GM21717 (cell line): Measurements from ENCODE around the gene PSTPIP2.
"Not testable (repeated sequence)": the region's sequence is repeated elsewhere in the genome, so short reads cannot be mapped to it uniquely, and the experiment has no call there.

Experiments used
- ATAC-seq: cut with Tn5 transposase; IDR thresholded peaks from one replicate; pipeline ENCODE4 v1.9.1; 2021; ENCODE audit warnings: mild to moderate bottlenecking, moderate library complexity; ENCODE audit not compliant: unreplicated experiment

PSTPIP2 gene

GRCh38 chr18:45993438-45993837 lies 78.6 kb downstream of the PSTPIP2 start:
- ATAC-seq, result no peak

GRCh38 chr18:45992527-45992926 lies 79.5 kb downstream of the PSTPIP2 start:
- not testable (repeated sequence) for ATAC-seq

GRCh38 chr18:45991788-45992187 lies 80.3 kb downstream of the PSTPIP2 start:
- no peak for ATAC-seq

- ATAC-seq, result no peak
Observed at GRCh38 chr18:45984546-45985235, 87.4 kb downstream of the PSTPIP2 start.

- ATAC-seq, result no peak
Observed at GRCh38 chr18:45981821-45982220, 90.2 kb downstream of the PSTPIP2 start.

DNA sequence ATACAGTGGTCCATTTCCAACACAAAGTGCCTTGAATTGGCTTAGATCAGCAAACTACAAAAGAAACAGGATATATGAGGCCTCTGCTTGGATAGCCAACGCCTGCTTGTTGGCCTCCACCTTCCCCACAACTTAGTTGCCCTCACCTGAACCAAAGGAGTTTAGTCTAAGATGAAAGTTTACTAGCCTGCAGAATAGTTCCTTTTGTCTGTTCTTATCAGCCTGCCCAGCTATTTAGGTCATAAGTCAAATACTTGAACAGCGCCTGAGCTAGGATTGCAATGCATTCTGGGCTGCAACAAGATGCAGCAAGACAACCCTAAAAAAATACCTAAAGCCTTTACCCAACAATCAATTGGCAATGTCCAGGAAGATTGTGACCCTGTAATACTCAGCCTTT lies 91.8 kb downstream of the PSTPIP2 start:
- ATAC-seq, result no peak

GRCh38 chr18:45978084-45978483 lies 94.0 kb downstream of the PSTPIP2 start:
- ATAC-seq, result no peak

DNA sequence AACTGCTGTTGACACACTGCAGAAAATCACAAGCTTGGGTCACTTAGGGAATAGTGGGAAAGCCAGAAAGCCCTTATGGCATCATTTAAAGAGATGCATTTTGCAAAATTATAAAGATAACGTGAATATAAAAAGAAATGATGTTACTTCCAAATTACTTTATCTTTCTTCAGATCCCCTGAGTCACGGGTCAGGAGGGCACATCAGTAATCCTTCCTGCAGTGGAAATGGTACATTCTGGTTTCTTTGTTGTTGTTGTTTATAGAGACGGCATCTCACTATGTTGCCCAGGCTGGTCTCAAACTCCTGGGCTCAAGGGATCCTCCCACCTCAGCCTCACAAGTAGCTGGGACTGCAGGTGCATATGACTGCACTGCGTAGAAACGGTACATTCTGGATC lies 95.1 kb downstream of the PSTPIP2 start:
- ATAC-seq, result no peak

- ATAC-seq, result no peak
Observed at GRCh38 chr18:45976566-45976965, 95.5 kb downstream of the PSTPIP2 start.

- peak; percentile 78 for ATAC-seq
Observed at GRCh38 chr18:45974088-45974536, 97.9 kb downstream of the PSTPIP2 start.

DNA sequence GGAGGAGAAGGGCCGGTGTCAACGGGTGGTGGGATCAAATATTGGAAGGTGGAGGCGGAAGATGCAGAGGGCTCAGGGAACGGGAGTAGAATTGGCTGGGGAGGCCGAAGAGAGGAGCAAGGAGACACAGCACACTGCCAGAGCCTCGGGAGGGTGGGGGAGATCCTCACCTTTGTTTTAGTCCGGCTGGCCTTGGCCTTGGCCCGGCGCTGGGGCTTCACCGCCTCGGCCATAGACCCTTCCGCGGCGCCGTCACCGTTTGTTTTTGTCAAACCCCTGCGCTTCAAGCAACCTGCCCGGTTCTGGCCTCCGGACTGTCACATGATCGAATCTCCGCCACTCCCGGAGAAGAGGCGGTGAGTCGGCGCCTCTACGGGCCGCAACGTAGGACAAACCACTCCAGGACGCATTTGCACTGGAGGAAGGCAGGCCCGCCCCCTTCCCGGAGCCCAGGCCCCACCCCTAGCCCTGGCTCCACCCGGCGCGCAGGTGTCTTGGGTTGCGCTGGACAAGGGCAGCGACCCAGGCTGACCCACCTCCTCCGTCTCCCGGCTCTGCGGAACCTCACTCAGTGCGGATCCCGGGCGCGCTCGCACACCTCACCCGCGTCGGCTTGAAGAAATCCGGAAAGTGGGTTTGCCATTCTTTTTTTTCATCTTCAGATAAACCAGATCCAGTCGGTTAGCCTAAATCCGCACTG lies 104.9 kb downstream of the PSTPIP2 start, which contains the start of gene EPG5:
EPG5 (minus strand) TSS at position 323 of the 700 bp plus-strand sequence; CDS start at position 233, 90 bp downstream.
- ATAC-seq, result peak; percentile 95

GRCh38 chr18:45964913-45965312 lies 107.1 kb downstream of the PSTPIP2 start:
- not testable (repeated sequence) for ATAC-seq

- no peak for ATAC-seq
Observed at GRCh38 chr18:45962866-45963265, 109.2 kb downstream of the PSTPIP2 start.

DNA sequence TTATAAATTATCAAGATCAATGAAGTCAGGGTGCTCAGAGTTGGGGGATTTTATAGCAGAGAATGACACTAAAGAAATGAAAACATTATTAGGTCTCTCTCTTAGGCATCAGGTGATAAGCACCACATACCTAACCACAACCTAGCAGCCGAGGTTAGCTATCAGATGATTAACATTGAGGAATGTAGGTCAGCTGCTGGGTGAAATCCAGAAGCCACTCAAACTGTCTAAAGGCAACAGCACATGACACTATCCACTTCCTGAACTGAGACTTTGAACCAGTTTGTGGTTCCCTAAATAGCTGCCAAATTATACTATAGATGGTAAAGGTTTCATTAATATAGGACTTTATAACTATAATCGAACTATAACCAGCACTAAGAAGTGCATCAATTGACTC lies 109.6 kb downstream of the PSTPIP2 start:
- no peak for ATAC-seq

DNA sequence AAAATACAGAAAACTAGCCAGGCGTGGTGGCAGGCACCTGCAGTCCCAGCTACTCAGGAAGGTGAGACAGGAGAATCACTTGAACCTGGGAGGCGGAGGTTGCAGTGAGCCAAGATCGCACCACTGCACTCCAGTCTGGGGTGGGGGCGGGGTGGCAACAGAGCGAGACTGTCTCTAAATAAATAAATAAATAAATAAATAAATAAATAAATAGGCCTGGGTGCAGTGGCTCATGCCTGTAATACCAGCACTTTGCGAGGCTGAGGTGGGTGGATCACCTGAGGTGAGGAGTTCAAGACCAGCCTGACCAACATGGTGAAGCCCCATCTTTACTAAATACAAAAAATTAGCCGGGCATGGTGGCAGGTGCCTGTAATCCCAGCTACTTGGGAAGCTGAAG lies 112.6 kb downstream of the PSTPIP2 start:
- ATAC-seq, result not testable (repeated sequence)

DNA sequence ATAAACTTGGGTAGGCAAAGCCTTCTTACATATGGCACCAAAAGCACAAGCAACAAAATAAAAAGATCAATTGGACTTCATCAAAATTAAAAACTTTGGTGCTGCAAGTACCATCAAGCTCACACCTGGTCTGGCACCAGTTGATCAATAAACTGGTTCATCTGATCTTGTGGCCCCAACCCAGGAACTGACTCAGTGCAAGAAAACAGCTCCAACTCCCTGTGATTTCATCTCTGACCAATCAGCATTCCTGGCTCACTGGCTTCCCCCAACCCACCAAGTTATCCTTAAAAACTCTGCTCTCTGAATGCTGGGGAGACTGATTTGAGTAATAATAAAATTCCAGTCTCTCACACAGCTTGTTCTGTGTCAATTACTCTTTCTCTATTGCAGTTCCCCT lies 113.3 kb downstream of the PSTPIP2 start:
- no peak for ATAC-seq

DNA sequence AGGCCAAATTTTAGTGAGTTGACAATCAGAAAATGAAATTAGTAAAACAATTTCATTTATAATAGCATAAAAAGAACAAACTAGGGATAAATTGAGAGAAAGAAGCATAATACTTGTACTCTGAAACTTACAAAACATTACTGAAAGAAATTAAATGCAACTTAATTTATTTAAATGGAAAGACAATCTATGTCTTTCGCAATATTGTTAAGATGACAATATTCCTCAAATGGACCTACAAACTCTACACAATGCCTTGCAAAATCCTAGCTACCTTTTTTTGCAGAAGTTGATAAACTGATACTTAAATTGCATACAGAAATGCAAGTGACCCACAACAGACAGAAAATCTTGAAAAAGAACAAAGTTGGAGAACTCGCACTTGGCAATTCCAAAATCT lies 114.0 kb downstream of the PSTPIP2 start:
- ATAC-seq, result no peak

DNA sequence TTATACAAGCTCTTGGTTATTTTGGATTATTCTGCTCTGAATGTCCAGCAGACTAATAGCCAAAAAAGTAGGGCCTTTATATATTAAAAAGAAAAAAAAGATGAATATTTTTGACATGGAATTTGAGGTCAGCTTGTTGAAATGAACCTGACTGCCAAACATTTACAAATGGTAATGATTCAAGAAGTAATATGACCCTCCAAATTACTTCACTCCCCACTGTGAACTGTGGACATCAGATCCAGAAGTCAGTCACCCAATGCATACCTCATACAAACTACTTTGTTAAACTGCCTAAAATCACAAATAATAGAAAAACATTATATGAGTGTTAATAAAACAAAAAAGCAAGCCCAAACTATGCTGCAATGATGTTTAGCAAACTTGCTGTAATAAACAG lies 115.0 kb downstream of the PSTPIP2 start:
- ATAC-seq, result no peak

- ATAC-seq, result no peak
Observed at GRCh38 chr18:45954070-45954934, 117.8 kb downstream of the PSTPIP2 start.

DNA sequence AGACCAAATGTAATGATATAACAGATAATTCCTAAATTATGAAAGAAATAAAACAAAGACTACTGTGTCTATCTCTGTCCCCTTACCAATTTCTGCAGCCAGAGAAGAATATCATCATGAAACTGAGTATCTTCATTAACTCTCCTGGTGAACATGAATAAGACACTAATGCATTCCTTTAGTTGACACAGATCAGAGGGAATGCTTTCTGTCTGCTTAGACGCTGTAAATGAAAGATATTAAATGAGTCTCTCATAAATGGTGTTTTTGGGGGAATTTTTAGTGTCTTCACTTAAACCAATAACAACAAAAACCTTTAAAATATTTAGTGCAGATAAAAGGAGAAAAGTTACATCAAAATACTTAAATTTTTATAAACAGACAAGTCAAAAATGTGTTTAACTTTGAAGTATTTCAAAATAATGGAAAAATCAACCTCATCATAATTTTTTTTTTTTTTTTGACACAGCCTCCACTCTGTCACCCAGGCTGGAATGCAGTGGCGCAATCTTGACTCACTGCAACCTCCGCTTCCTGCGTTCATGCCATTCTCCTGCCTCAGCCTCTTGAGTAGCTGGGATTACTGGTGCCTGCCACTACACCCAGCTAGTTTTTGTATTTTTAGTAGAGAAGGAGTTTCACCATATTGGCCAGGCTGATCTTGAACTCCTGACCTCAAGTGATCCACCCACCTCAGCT lies 120.9 kb downstream of the PSTPIP2 start:
- ATAC-seq, result no peak

DNA sequence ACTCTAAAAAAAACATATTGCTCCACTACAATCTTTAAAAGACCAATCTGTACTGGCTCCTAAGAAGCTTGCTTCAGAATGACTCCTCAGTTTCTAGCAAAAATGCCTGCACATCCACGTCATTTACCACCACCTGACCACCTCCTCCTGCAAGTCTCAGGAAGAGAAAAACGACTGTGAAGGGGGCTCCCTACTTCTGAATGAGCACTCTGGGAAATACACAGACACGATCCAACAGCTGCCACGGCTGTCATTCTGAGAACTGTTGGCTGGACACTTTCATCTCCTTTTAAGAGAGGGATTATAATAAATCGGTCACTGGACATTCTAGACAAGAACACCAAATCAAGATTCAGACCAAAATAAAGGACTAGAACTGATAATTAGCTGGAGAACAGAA lies 126.4 kb downstream of the PSTPIP2 start:
- ATAC-seq, result no peak
